Activated CD8-positive, alpha-beta memory T cell treated with anti-CD3 and anti-CD28 coated beads for 4 hours (primary cell): ENCODE data around the gene ARID5B.
A peak's percentile ranks its signal among the peaks of the same experiment; 100 is the strongest.

Source experiments
- DNase-seq, 2 donors: peaks; one replicate each; pipeline ENCODE4 v3.0.0-alpha.2; 2020; ENCODE audit warnings: low read depth in 2 of 2

ARID5B gene

GRCh38 chr10:62029401-62029800 lies 127.9 kb downstream of the ARID5B start:
- no peak for DNase-seq

- no peak for DNase-seq
These were observed 130.0 kb downstream of the ARID5B start for GRCh38 chr10:62031507-62031906.

- no peak for DNase-seq
These were observed 131.6 kb downstream of the ARID5B start for GRCh38 chr10:62033125-62033524.

GRCh38 chr10:62034096-62034640 lies 132.7 kb downstream of the ARID5B start:
- no peak for DNase-seq

GRCh38 chr10:62036186-62037081 lies 134.9 kb downstream of the ARID5B start:
- DNase-seq, result no peak

- DNase-seq, result no peak
These were observed 135.8 kb downstream of the ARID5B start for GRCh38 chr10:62037166-62037831.

GRCh38 chr10:62037890-62038608 lies 136.6 kb downstream of the ARID5B start:
- no peak for DNase-seq

- peak; percentile 51 to 65 for DNase-seq
These were observed 137.2 kb downstream of the ARID5B start for GRCh38 chr10:62038609-62039190.

GRCh38 chr10:62039954-62040353 lies 138.5 kb downstream of the ARID5B start:
- DNase-seq, result no peak

- no peak for DNase-seq
These were observed 139.4 kb downstream of the ARID5B start for GRCh38 chr10:62040881-62041280.

GRCh38 chr10:62043421-62044021 lies 142.0 kb downstream of the ARID5B start:
- DNase-seq, result no peak

GRCh38 chr10:62044566-62044965 lies 143.1 kb downstream of the ARID5B start:
- DNase-seq, result no peak

- DNase-seq, result no peak
These were observed 144.4 kb downstream of the ARID5B start for GRCh38 chr10:62045765-62046521.

GRCh38 chr10:62046522-62047227 lies 145.2 kb downstream of the ARID5B start:
- no peak for DNase-seq

- DNase-seq, result no peak
These were observed 145.9 kb downstream of the ARID5B start for GRCh38 chr10:62047228-62047892.

GRCh38 chr10:62047960-62048383 lies 146.5 kb downstream of the ARID5B start:
- peak in 1 of 2 donors; percentile 25 for DNase-seq

GRCh38 chr10:62048470-62048869 lies 147.0 kb downstream of the ARID5B start:
- no peak for DNase-seq

GRCh38 chr10:62048919-62049623 lies 147.6 kb downstream of the ARID5B start:
- peak; percentile 18 to 60 for DNase-seq
